WTC11 (cell line): Measurements from ENCODE around the gene TDRD15.

Source experiments
- ETV6 ChIP-seq: sonication (generic); formaldehyde crosslinking; IDR thresholded peaks from 2 replicates; pipeline ENCODE4 v1.8.1; 2022; ENCODE audit warnings: mild to moderate bottlenecking, missing genetic modification reagents
- FOXJ3 ChIP-seq: sonication (generic); formaldehyde crosslinking; IDR thresholded peaks from 2 replicates; pipeline ENCODE4 v1.9.0; 2021; ENCODE audit warnings: missing genetic modification reagents, mild to moderate bottlenecking, borderline replicate concordance
- KAT7 ChIP-seq: sonication (generic); formaldehyde crosslinking; IDR thresholded peaks from 2 replicates; pipeline ENCODE4 v1.8.1; 2023; ENCODE audit warnings: missing genetic modification reagents, mild to moderate bottlenecking, borderline replicate concordance
- NR3C1 ChIP-seq: sonication (generic); formaldehyde crosslinking; conservative IDR thresholded peaks from 2 replicates; pipeline ENCODE4 v1.8.1; 2023; ENCODE audit warnings: low read depth, mild to moderate bottlenecking, missing genetic modification reagents
- SOX15 ChIP-seq: fragments of 250-450 bp; sonication (Bioruptor Pico); IDR thresholded peaks from 2 replicates; pipeline ENCODE4 v1.9.0; 2021; ENCODE audit warnings: mild to moderate bottlenecking
- SP1 ChIP-seq: sonication (generic); formaldehyde crosslinking; conservative IDR thresholded peaks from 2 replicates; pipeline ENCODE4 v1.8.1; 2022; ENCODE audit warnings: missing genetic modification reagents
- TCF7 ChIP-seq: sonication (generic); formaldehyde crosslinking; IDR thresholded peaks from 2 replicates; pipeline ENCODE4 v1.8.0; 2022; ENCODE audit warnings: mild to moderate bottlenecking, low read depth, missing genetic modification reagents, moderate library complexity
- ZBTB21 ChIP-seq: sonication (generic); formaldehyde crosslinking; IDR thresholded peaks from 2 replicates; pipeline ENCODE4 v1.8.1; 2023; ENCODE audit warnings: mild to moderate bottlenecking, missing genetic modification reagents, borderline replicate concordance
- TF ChIP-seq, protein P1 (sequence below): fragments of 200-600 bp; IDR thresholded peaks from 2 replicates; pipeline ENCODE4 v1.8.0; 2022; ENCODE audit warnings: antibody characterized with exemption
- TF ChIP-seq, protein P2 (sequence below): sonication (generic); formaldehyde crosslinking; IDR thresholded peaks from 2 replicates; pipeline ENCODE4 v1.8.1; 2023; ENCODE audit warnings: mild to moderate bottlenecking, missing genetic modification reagents
- TF ChIP-seq, protein P3 (sequence below): sonication (generic); formaldehyde crosslinking; IDR thresholded peaks from 2 replicates; pipeline ENCODE4 v1.8.0; 2022; ENCODE audit warnings: mild to moderate bottlenecking, missing genetic modification reagents
- TF ChIP-seq, protein P4 (sequence below): sonication (generic); formaldehyde crosslinking; IDR thresholded peaks from 2 replicates; pipeline ENCODE4 v1.8.0; 2022; ENCODE audit warnings: missing genetic modification reagents
- TF ChIP-seq, protein P5 (sequence below): sonication (generic); formaldehyde crosslinking; conservative IDR thresholded peaks from 2 replicates; pipeline ENCODE4 v1.8.1; 2022; ENCODE audit warnings: mild to moderate bottlenecking, missing genetic modification reagents

DNA sequence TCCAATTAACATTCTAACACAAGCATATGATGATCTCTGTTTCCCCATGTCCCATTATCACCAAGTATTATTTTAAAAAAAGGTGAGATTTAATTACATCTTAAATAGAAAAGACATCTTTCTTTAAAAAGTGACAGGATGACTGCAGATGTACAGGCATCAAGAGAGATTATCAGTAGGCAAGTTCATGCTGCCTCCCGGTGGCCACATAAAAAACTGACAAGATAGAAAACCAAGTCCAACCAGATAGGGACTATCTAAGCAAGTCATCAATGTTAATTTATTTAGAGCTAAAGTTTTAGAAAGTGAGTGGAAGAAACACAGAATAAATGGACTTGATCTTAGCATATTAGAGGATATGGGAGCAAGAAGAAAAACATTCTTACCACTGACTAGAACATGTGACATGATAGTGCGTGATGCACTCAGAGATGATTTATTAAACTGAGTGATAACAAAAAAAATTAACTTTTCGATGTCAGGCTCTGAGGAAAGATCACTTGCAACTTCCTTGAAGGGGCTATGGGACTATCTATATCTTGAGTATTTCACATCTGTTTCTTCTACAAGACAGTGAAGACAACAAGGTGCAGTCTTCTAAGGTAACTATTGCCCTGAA is 5.4 kb upstream of the TDRD15 start:
- TF ChIP-seq, protein P1, sequence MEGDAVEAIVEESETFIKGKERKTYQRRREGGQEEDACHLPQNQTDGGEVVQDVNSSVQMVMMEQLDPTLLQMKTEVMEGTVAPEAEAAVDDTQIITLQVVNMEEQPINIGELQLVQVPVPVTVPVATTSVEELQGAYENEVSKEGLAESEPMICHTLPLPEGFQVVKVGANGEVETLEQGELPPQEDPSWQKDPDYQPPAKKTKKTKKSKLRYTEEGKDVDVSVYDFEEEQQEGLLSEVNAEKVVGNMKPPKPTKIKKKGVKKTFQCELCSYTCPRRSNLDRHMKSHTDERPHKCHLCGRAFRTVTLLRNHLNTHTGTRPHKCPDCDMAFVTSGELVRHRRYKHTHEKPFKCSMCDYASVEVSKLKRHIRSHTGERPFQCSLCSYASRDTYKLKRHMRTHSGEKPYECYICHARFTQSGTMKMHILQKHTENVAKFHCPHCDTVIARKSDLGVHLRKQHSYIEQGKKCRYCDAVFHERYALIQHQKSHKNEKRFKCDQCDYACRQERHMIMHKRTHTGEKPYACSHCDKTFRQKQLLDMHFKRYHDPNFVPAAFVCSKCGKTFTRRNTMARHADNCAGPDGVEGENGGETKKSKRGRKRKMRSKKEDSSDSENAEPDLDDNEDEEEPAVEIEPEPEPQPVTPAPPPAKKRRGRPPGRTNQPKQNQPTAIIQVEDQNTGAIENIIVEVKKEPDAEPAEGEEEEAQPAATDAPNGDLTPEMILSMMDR: no peak
- TF ChIP-seq, protein P2, sequence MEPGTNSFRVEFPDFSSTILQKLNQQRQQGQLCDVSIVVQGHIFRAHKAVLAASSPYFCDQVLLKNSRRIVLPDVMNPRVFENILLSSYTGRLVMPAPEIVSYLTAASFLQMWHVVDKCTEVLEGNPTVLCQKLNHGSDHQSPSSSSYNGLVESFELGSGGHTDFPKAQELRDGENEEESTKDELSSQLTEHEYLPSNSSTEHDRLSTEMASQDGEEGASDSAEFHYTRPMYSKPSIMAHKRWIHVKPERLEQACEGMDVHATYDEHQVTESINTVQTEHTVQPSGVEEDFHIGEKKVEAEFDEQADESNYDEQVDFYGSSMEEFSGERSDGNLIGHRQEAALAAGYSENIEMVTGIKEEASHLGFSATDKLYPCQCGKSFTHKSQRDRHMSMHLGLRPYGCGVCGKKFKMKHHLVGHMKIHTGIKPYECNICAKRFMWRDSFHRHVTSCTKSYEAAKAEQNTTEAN (CRISPR knock-in tag): no peak
- no peak for TF ChIP-seq KAT7 (CRISPR knock-in tag)
- TF ChIP-seq, protein P3, sequence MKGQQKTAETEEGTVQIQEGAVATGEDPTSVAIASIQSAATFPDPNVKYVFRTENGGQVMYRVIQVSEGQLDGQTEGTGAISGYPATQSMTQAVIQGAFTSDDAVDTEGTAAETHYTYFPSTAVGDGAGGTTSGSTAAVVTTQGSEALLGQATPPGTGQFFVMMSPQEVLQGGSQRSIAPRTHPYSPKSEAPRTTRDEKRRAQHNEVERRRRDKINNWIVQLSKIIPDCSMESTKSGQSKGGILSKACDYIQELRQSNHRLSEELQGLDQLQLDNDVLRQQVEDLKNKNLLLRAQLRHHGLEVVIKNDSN (CRISPR knock-in tag): no peak
- no peak for TF ChIP-seq SOX15 (CRISPR knock-in tag)
- TF ChIP-seq FOXJ3: no peak
- no peak for TF ChIP-seq SP1 (CRISPR knock-in tag)
- no peak for TF ChIP-seq TCF7 (CRISPR knock-in tag)
- no peak for TF ChIP-seq NR3C1 (CRISPR knock-in tag)
- TF ChIP-seq ZBTB21 (CRISPR knock-in tag): no peak
- TF ChIP-seq, protein P4, sequence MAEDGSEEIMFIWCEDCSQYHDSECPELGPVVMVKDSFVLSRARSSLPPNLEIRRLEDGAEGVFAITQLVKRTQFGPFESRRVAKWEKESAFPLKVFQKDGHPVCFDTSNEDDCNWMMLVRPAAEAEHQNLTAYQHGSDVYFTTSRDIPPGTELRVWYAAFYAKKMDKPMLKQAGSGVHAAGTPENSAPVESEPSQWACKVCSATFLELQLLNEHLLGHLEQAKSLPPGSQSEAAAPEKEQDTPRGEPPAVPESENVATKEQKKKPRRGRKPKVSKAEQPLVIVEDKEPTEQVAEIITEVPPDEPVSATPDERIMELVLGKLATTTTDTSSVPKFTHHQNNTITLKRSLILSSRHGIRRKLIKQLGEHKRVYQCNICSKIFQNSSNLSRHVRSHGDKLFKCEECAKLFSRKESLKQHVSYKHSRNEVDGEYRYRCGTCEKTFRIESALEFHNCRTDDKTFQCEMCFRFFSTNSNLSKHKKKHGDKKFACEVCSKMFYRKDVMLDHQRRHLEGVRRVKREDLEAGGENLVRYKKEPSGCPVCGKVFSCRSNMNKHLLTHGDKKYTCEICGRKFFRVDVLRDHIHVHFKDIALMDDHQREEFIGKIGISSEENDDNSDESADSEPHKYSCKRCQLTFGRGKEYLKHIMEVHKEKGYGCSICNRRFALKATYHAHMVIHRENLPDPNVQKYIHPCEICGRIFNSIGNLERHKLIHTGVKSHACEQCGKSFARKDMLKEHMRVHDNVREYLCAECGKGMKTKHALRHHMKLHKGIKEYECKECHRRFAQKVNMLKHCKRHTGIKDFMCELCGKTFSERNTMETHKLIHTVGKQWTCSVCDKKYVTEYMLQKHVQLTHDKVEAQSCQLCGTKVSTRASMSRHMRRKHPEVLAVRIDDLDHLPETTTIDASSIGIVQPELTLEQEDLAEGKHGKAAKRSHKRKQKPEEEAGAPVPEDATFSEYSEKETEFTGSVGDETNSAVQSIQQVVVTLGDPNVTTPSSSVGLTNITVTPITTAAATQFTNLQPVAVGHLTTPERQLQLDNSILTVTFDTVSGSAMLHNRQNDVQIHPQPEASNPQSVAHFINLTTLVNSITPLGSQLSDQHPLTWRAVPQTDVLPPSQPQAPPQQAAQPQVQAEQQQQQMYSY: no peak
- TF ChIP-seq, protein P5, sequence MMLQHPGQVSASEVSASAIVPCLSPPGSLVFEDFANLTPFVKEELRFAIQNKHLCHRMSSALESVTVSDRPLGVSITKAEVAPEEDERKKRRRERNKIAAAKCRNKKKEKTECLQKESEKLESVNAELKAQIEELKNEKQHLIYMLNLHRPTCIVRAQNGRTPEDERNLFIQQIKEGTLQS (CRISPR knock-in tag): no peak
- no peak for TF ChIP-seq ETV6 (CRISPR knock-in tag)
